Renal pelvis (tissue), 4 donors: ENCODE data around the gene GPSM1. TPM values are rescaled to one million over a fixed set of nuclear protein-coding genes. Genes with fewer than 3 reads are reported as not detected.
"Not testable (repeated sequence)": the region's sequence is repeated elsewhere in the genome, so short reads cannot be mapped to it uniquely, and the experiment has no call there.

Source experiments
- DNase-seq: peaks from one replicate; pipeline ENCODE4 v3.0.0-alpha.2; 2013
- polyA plus RNA-seq, 3 donors: library from polyadenylated mRNA; unstranded; fragments of 120-200 nt; gene quantifications; one replicate each; pipeline ENCODE4 v1.2.1, GENCODE V29; 2013; ENCODE audit not compliant: insufficient read length in 3 of 3

Gene GPSM1
- polyA plus RNA-seq, 3 donors, result 41.2 to 59.6 (median 46.7) TPM

DNA sequence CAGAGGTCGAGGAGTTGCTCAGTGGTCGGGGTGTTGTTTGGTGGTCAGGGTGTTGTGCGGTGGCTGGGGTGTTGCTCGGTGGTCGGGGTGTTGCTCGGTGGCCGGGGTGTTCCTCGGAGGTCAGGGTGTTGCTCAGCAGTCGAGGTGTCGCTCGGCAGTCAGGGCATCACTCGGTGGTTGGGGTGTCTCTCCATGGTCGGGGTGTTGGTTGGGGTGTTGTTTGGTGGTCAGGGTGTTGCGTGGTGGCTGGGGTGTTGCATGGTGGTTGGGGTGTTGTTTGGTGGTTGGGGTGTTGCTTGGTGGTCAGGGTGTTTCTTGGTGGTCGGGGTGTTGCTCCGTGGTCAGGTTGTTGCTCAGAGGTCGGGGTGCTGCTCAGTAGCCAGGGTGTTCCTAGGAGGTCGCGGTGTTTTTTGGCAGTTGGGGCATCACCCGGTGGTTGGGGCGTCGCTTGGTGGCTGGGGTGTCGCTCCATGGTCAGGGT lies 11.0 kb upstream of the GPSM1 start:
- DNase-seq, result no peak

DNA sequence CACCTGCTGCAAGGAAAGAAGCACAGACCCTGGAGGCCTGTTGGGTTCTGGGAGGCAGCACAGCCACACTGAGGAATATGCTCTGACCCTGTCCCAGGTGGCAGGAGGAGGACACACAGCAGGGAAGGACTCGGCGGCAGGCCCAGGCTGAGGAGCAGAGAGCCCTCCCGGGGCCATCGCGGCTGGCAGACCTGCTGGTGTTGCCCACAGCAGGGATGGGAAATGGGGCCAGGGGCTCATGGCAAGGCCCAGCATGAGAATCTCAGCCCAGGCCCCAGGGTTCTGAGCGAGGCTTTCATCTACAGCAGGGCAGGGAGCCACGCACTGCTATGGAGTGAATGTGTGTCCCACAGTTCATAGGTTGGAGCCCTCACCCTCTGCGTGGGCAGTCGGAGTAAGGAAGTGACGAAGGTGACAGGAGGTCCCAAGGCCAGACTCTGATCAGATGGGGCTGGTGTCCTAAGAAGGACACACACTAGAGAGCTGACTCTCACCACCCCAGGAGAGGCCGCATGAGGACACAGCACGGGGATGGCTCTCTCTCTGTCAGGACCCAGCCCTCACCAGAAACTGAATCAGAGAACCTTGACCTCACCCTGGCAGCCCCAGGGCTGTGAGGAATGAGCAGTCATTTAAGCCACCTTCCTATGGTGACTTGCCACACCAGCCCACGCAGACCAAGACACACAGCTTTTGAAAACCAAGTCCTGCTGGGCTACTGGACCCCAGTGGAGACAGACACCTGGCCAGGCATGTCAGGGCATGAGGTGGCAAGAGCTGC lies 10.3 kb upstream of the GPSM1 start:
- no peak for DNase-seq

DNA sequence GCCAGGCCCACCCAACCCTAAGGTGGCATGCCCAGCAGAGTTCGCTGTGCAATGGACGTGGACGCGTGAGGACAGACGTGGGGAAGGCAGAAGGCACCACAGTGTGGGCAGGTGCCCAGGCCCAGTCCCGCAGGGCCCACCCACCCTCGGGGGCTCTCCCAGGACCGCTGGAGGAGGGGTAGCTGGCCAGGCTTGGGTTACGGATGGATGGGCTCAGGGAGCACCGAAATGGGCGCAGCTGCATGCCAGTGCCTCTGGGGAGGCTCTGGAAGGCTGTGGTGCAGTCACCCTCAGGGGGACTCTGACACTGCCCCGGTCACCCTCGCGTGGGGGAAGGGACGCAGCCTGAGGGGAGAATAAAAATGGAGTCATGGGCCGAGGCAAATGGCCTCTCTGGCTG lies 9.6 kb upstream of the GPSM1 start:
- DNase-seq, result no peak

DNA sequence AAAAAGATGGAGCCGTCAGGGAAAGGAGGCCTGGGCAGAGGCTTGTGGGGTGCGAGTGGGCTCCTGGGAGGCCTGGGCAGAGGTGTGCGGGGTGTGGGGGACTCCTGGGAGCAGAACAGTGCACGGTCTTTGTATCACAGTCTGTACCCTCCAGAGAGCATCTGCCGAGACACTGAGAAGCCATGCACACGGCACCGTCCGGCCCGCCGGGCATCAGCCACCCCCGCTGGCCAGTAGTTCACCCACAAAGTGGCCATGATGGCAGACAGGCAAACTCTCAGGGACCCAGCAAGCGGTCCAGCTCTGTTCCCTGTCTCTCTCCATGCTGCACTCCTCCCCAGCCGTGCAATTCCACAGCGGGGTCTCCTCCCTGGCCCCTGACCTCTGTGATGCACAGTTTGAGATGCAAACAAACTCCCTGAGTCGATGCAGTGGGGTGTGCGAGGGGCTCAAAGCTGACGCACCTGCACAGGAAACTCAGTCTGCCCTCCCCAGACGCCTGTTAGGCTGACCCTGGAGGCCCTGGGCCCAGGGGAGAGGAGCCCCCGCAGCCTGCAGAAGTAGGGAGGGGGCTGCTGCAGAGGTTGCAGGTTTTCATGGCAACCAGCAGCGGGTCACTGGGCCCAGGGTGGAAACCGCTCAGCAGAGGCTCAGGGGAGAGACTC lies 9.1 kb upstream of the GPSM1 start:
- no peak for DNase-seq

DNA sequence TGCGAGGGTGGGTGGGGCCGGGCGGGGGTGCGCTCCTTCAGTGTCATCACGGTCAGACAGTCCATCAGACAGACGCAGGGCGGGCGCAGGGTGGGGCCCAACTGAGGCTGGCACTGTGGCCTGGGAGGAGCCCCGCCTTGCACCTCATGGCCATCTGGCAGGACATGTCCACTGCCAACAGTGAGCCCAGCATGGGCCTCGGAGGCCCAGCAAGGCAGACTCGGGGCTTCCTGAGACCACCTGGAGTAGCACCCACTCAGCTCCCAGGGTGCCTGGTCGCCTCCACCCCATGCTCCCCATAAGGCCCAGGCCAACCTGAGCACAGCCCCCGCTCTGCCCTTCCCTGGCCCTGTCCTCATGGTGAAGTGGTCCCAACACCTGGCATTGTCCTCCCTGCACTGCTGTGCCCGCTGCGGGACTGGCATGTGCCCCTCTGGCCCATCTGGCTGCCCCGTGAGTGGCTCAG lies 8.5 kb upstream of the GPSM1 start:
- no peak for DNase-seq

DNA sequence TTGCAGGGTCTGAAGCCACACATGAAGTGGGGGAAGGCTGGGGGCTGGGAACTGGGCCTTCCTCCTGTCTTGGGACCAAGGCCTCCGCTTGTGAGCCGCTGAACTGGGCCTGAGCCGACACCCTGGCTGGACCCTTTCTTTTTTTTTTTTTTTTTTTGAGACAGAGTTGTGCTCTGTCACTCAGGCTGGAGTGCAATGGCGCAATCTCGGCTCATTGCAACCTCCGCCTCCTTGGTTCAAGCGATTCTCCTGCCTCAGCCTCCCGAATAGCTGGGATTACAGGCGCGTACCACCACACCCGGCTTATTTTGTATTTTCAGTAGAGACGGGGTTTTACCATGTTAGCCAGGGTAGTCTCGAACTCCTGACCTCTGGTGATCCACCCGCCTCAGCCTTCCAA lies 8.1 kb upstream of the GPSM1 start:
- not testable (repeated sequence) for DNase-seq

DNA sequence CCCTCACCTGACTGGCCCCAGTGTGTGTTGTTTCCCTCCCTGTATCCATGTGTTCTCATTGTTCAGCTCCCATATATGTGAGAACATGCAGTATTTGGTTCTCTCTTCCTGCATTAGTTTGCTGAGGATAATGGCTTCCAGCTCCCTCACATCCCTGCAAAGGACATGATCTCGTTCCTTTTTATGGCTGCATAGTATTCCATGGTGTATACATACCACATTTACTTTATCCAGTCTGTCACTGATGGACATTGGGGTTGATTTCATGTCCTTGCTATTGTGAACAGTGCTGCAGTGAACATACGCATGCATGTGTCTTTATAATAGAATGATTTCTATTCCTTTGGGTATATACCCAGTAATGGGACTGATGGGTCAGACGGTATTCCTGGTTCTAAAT lies 7.4 kb upstream of the GPSM1 start:
- DNase-seq, result not testable (repeated sequence)

DNA sequence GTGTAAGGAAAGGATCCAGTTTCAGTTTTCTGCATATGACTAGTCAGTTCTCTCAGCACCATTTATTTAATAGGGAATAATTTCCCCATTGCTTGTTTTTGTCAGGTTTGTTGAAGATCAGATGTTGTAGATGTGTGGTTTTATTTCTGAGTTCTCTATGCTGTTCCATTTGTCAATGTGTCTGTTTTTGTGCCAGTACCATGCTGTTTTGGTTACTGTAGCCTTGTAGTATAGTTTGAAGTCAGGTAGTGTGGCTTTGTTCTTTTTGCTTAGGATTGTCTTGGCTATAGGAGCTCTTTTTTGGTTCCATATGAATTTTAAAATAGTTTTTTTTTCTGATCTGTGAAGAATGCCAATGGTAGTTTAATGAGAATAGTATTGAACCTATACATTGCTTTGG lies 6.4 kb upstream of the GPSM1 start:
- not testable (repeated sequence) for DNase-seq

DNA sequence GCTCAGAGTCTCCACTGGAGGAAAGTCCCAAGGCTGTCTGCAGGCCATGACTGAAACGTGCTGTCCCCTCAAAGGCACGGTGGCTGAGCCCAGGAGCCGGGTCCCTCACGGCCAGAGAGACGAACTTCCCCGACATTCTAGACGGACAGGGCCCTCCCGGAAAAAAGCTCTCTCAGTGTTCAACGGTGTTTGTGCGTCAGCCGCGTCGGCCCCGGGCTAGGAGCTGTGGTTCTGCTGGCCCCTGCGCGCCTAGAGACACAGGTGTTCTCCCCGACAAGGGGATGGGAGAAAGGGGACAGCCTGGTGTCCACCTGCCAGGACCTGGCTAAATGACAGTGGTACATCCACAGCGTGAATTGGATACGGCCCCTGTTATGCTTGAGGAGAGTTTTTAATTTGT lies 5.8 kb upstream of the GPSM1 start:
- DNase-seq, result no peak

DNA sequence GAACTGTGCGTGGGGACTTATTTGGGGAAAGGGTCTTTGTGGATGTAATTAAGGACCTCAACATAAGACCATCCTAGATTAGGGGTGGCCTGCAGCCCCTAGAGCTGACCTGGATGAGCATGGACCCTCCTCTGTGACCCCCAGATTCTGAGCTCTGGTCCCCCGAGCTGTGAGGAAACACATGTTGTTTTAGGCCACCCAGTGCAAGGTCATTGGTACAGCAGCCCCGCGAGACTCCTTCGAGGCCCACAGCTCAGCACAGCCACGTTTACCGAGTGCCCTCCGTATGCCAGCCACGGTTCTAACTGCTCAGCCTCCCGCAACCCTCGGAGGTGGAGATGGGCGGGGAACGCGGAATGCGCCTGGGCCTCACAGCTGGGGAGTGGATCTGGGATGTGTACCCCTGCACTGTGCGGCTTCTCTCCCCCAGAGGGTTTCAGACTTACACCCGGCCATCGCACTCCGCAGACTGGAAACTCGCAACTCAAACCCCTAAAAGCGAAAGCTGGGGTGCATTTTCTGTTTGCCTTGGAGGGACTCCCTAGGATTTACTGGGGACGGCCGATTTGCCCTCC lies 4.5 kb upstream of the GPSM1 start:
- no peak for DNase-seq

DNA sequence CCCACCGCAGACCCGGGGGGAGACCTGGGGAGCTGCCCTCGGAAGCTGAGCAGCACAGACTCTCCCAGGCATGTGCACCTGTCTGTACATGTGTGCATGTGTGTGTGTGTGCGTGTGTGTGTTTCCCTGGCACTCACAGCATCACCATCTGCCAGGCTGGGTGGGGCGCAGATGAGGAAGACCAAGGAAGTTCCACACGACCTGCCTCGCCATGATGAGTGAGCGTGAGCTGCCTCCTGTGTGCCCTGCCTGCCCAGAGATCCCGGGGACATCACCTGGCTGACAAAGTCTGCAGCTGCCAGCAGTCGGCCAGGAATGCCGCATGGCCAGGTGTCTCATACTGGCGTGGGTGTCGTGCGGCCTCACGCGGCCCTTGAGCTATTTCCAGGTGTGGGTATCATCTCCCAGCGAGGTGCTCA lies 4.0 kb upstream of the GPSM1 start:
- no peak for DNase-seq

DNA sequence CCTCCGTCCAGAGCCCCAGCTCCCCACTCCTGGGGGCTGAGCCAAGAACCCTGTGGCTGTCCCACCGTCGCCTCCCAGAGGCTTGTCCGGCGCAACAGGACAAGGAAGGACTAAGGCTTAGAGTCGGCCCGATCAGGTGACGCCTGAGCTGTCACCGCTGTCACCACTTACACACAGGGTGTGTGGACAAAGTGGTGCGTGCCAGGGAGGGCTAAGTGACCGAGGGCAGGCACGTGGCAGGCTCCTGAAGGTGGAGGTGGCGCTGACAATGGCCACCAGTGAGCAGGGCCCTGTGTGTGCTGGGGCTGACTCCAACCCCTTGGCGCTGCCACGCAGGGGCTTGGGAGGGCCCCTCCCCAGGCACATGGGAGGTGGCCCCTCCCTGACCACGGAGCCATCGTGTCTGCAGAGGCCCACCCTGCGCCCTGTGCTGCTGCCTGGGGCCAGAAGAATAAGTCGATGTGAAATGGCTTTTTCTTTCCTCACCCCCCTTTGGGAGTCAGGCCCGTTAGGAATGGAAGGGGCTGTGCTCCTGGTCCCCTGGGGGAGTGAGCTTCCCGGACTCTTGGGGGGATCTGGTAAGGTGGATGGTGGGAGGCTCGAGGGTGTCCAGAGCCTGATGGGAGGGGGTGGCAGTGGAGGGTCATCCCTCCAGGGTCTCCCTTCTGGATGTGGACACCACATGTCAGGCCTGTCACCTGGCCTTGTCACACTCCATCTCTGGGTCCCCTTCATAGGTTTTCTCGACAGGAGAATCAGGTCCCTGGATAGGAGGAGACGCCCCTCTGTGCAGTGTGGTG lies 2.6 kb upstream of the GPSM1 start:
- no peak for DNase-seq

DNA sequence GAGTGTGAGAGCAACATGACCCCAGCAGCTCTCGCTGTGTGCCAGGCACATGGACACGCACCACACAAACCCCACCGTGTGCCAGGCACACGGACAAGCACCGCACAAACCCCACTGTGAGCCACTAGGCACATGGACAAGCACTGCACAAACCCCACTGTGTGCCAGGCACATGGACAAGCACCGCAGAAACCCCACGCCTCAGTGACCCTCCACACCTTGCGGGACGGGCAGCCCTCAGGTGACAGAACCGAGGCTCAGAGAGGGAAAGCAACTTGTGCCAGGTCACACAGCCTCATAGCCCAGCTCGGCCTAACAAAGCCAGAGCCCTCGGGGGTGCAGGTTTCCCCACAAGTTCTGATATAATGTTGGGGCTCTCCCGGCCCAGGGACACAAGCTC lies 2.0 kb upstream of the GPSM1 start:
- no peak for DNase-seq

DNA sequence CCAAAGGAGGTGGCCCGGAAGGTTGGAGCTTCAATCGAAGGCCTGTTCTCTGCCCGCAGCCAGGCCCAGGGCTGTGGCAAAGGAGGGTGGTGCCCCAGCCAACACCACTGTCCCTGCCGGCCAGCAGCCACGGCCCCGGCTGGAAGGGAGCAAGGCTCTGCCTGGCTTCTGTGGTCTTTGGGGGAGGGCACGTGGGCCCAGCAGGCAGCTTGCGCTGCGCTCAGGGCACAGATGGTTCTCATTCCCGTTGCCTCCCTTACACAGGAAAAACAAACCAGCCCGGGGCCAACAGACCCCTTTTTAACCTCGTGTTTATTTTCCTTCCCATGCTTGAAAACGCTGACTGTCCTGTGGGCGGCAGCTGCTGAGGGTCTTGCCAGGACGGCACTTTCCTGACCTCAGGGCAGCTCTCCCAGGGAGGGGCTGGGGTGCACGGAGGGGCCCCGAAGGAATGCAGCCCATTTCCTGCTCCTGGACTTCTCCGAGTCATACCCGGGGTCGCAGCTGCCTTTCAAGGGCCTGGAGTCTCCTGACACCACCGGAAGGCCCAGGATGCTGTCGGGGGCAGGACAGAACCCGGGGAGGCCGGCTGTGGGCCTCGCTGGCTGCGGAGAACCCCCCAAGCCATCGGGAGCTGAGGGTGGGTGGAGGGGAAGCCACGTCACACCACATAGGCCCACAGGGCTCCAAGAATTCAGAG lies 1.1 kb upstream of the GPSM1 start:
- no peak for DNase-seq

DNA sequence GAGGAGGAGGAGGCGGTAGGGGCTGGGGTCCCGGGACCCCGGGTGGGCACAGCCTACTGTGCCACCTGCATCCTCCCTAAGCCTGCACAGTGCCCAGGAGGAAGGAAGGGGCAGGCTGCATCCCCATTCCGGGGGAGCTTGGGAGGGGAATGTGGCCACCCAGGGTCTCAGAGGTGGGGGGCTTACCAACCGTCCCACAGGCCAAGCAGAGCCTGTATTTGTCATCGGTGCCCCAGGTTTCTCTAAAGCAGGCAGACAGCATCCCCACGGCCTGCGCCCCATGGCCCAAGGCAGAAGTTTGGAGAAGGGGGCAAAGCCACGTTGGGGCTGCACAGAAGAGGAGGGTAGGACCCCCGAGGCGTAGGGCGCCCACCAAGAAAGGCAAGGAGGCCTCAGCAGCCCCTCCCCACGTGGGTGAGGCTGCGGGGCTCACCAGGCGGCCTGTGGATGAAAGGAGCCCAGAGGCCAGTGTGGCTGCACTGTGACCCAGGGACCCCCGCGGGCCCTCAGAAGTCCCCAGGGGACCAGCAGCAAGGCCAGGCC lies 507 bp upstream of the GPSM1 start:
- no peak for DNase-seq

DNA sequence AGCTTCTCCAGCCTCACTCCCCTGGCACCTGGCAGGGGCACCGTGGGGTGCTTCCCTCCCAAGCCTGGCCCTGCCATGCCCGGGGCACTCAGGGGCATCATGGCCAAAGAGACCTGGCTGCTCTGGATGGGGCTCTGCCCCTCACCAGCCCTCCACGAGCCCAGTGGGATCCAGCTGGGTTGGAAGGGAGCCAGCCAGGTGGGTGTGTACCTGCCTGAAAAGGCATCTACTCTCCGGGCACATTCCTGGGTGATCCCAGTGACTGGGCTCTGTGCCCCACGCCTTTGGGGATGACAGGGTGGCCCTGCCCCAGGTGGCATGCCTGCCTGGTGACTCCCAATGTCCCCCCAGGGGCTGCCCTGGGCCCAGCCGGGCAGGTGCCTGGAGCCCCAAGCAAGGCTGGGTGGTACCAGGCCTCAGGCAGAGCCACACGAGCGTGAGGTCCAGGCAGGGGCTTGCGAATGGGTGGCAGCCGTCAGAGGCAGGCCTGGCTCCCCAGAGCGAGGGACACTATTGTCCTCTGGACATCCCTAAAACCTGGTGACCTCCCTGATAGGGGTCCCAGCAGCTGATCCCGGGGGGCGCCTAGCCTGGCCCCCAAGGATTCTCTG lies 777 bp downstream of the GPSM1 start:
- no peak for DNase-seq

DNA sequence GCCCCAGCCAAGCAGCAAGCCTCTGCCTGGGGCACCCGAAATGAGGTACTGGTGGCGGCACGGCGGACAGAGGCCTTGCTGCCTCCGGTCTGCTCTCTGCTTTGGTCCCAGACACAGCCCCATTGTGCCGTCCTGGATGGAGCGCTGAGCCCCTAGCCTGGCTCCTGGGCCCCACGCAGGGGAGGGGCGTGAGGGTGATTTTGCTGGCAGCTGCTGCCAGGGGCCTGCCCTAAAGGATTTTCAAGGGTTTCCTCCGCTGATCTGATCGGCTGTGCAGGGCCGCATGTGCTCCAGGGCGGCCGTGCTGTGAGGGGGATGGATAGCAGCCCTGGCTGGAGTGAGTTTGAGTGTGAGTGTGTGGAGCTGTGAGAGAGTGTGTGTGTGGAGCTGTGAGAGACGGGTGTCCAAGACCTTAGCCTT lies 1.3 kb downstream of the GPSM1 start:
- DNase-seq, result no peak

DNA sequence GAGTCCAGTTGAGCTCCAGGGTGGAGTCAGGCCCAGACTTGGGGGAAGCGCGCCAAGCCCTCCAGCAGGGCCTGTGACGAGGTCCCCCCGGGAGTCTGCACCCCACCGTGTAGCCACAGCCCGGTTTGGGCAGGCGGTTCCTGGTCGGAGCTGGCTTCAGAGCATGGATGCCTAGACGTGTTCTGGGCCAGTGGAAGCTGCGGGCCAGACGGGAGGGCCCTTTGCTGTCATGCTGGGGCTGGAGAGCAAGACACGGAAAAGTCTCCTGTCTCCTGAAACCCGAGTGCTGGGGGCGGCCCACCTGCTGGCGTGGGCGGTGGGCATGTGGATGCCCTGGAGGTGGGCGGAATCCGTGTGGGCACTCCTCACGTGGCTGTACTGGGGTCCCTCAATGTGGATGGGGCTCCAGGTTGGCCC lies 1.9 kb downstream of the GPSM1 start:
- no peak for DNase-seq

DNA sequence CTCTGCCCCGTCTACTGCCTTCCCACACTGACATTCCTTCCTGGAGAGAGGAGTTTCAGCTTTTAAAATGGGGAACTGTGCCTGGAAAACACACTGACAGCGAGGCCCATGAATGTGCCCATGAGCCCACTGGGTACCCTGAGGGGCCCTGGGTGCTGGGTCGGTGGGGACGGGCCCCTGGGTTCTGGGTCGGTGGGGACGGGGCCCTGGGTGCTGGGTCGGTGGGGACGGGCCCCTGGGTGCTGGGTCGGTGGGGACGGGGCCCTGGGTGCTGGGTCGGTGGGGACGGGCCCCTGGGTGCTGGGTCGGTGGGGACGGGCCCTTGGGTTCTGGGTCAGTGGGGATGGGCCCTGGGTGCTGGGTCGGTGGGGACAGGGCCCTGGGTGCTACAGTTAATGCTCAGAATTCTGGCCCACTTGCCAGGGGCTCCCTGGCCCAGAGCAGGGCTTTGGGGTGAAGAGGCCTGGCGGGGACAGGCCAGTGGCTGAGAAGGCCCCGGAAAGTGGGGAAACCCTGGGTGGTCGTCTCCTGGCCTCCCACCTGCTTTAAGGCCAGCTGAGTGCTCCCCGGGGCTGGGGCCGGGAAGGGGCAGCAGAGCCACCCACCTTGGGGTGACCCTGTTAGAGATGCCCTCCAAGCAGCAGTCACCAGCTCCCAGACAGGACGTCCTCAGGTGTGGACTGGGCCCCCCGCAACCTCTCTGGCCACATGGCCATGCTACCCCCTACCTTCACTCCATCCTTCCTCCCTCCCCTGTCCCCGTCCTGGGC lies 2.5 kb downstream of the GPSM1 start:
- DNase-seq, result no peak

DNA sequence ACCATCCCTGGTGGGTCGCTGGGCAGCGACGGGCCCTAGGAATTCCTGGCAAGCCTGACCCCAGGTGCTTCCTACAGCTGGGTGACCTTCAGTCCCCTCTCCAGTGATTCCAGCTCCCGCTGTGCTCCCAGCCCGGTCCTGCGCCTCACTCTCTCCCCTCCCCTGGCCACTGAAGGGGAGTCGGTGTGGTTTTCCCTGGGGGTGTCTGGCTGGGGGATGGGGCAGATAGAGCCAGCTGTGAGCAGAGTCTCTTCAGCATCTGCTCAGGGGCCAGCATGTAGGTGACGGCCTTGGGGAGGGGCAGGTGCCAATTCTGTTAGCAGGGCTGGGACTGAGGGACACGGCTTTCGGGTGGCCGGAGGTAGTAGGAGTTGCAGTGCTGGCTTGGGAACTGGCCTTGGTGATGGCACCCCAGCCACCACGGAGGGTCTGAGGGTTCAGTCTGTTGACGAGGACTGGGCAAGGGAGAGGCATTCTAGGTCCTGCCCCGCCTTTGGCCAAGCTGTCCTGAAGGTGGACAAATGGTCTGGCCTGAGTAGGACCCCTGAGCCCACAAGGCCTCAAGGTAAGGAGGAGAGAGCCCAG lies 3.2 kb downstream of the GPSM1 start:
- no peak for DNase-seq
